HEK293 (cell line): ENCODE data around the gene CA10.
A peak's percentile ranks its signal among the peaks of the same experiment; 100 is the strongest.

Experiments
- CTCF ChIA-PET: fragments of 350-600 bp; formaldehyde crosslinking; extraction: SDS; loops from one replicate; lab custom pipeline; 2021; ENCODE audit warnings: antibody characterized with exemption; lab: Yijun Ruan, JAX
- POLR2A ChIA-PET: fragments of 300-600 bp; formaldehyde crosslinking; extraction: SDS; loops from one replicate; lab custom pipeline; 2020; ENCODE audit warnings: antibody characterized with exemption, inconsistent platforms; lab: Yijun Ruan, JAX
- H3K27ac ChIP-seq: fragments of 200-500 bp; sonication (Bioruptor generic); 2 replicates; pipeline ENCODE4 v1.5.1; 2014; ENCODE audit warnings: low read depth, low read length, control low read depth, inconsistent platforms; ENCODE audit errors: extremely low read depth
- H3K36me3 ChIP-seq, 2 experiments: fragments of 200-500 bp in 1 of 2; sonication (Bioruptor generic) in 1 of 2; 1 replicate in 1 of 2; 2 replicates in 1 of 2; pipeline ENCODE4 v1.5.1; 2014 to 2017; ENCODE audit warnings: inconsistent platforms in 2 of 2, low read length in 2 of 2; ENCODE audit not compliant: control insufficient read depth in 2 of 2, insufficient read depth in 1 of 2
- H3K4me1 ChIP-seq: fragments of 200-500 bp; sonication (Bioruptor generic); 2 replicates; pipeline ENCODE4 v1.5.1; 2014; ENCODE audit warnings: mild to moderate bottlenecking, low read length, inconsistent platforms; ENCODE audit not compliant: control insufficient read depth, insufficient read depth
- H3K4me3 ChIP-seq: 2 replicates; pipeline ENCODE4 v1.5.1; 2011; ENCODE audit warnings: low read depth, mild to moderate bottlenecking, control low read depth, low read length, moderate library complexity
- H3K9me3 ChIP-seq: fragments of 200-500 bp; sonication (Bioruptor generic); 2 replicates; pipeline ENCODE4 v1.5.1; 2014; ENCODE audit warnings: low read depth, low read length, inconsistent platforms; ENCODE audit not compliant: control insufficient read depth, insufficient read depth
- GLI2 ChIP-seq: fragments of 450-650 bp; formaldehyde crosslinking; IDR thresholded peaks from 2 replicates; pipeline ENCODE4; 2017; ENCODE audit warnings: missing biosample characterization, missing genetic modification characterization, low read depth, borderline replicate concordance
- KLF10 ChIP-seq: fragments of 450-650 bp; IDR thresholded peaks from 2 replicates; pipeline ENCODE4 v1.5.1; 2018; ENCODE audit warnings: missing biosample characterization, mild to moderate bottlenecking, missing genetic modification characterization
- KLF7 ChIP-seq: fragments of 450-650 bp; formaldehyde crosslinking; IDR thresholded peaks from 2 replicates; pipeline ENCODE4 v1.5.1; 2016; ENCODE audit warnings: missing biosample characterization, missing genetic modification characterization, borderline replicate concordance
- OVOL3 ChIP-seq: fragments of 450-650 bp; formaldehyde crosslinking; IDR thresholded peaks from 2 replicates; pipeline ENCODE4 v1.5.1; 2016; ENCODE audit warnings: missing biosample characterization, missing genetic modification characterization
- RBAK ChIP-seq: fragments of 450-650 bp; formaldehyde crosslinking; IDR thresholded peaks from 2 replicates; pipeline ENCODE4 v1.5.1; 2016; ENCODE audit warnings: missing biosample characterization, missing genetic modification characterization
- SCRT2 ChIP-seq: fragments of 450-650 bp; formaldehyde crosslinking; IDR thresholded peaks from 2 replicates; pipeline ENCODE4 v1.5.1; 2016; ENCODE audit warnings: missing biosample characterization, missing genetic modification characterization
- SP3 ChIP-seq: fragments of 450-650 bp; formaldehyde crosslinking; IDR thresholded peaks from 2 replicates; pipeline ENCODE4 v1.5.1; 2016; ENCODE audit warnings: missing biosample characterization, missing genetic modification characterization
- ZBTB20 ChIP-seq: fragments of 450-650 bp; formaldehyde crosslinking; IDR thresholded peaks from 2 replicates; pipeline ENCODE4 v1.5.1; 2016; ENCODE audit warnings: missing biosample characterization, missing genetic modification characterization
- ZFP37 ChIP-seq: fragments of 450-650 bp; formaldehyde crosslinking; IDR thresholded peaks from 2 replicates; pipeline ENCODE4 v1.5.1; 2016; ENCODE audit warnings: missing biosample characterization, missing genetic modification characterization
- ZIC2 ChIP-seq: fragments of 450-650 bp; formaldehyde crosslinking; IDR thresholded peaks from 2 replicates; pipeline ENCODE4 v1.5.1; 2016; ENCODE audit warnings: missing biosample characterization, missing genetic modification characterization
- ZNF10 ChIP-seq: fragments of 450-650 bp; formaldehyde crosslinking; IDR thresholded peaks from 2 replicates; pipeline ENCODE4 v1.5.1; 2017; ENCODE audit warnings: missing biosample characterization, missing genetic modification characterization
- ZNF211 ChIP-seq: fragments of 450-650 bp; formaldehyde crosslinking; IDR thresholded peaks from 2 replicates; pipeline ENCODE4 v1.5.1; 2016; ENCODE audit warnings: low read depth, missing biosample characterization, missing genetic modification characterization
- ZNF341 ChIP-seq: fragments of 450-650 bp; formaldehyde crosslinking; IDR thresholded peaks from 2 replicates; pipeline ENCODE4; 2016; ENCODE audit warnings: low read depth, missing biosample characterization, missing genetic modification characterization
- ZNF510 ChIP-seq: fragments of 450-650 bp; formaldehyde crosslinking; IDR thresholded peaks from 2 replicates; pipeline ENCODE4 v1.5.1; 2018; ENCODE audit warnings: mild to moderate bottlenecking, missing genetic modification characterization, missing biosample characterization; ENCODE audit not compliant: insufficient replicate concordance
- ZNF626 ChIP-seq: fragments of 450-650 bp; sonication (Bioruptor Pico); formaldehyde crosslinking; IDR thresholded peaks from 2 replicates; pipeline ENCODE4 v1.5.1; 2018; ENCODE audit warnings: missing biosample characterization, missing genetic modification characterization, inconsistent platforms
- ZNF76 ChIP-seq: fragments of 450-650 bp; formaldehyde crosslinking; IDR thresholded peaks from 2 replicates; pipeline ENCODE4; 2016; ENCODE audit warnings: low read depth, missing biosample characterization, missing genetic modification characterization, borderline replicate concordance
- TF ChIP-seq, protein P1 (sequence below): fragments of 450-650 bp; formaldehyde crosslinking; IDR thresholded peaks from 2 replicates; pipeline ENCODE4 v1.5.1; 2016; ENCODE audit warnings: missing biosample characterization, missing genetic modification characterization, borderline replicate concordance
- TF ChIP-seq, protein P2 (sequence below): fragments of 450-650 bp; formaldehyde crosslinking; IDR thresholded peaks from 2 replicates; pipeline ENCODE4 v1.5.1; 2016; ENCODE audit warnings: missing biosample characterization, missing genetic modification characterization
- TF ChIP-seq, protein P3 (sequence below): fragments of 450-650 bp; formaldehyde crosslinking; conservative IDR thresholded peaks from 2 replicates; pipeline ENCODE4 v1.5.1; 2016; ENCODE audit warnings: low read depth, missing biosample characterization, missing genetic modification characterization
- TF ChIP-seq, protein P4 (sequence below): fragments of 450-650 bp; formaldehyde crosslinking; IDR thresholded peaks from 2 replicates; pipeline ENCODE4 v1.5.1; 2016; ENCODE audit warnings: missing biosample characterization, missing genetic modification characterization

Gene CA10

DNA sequence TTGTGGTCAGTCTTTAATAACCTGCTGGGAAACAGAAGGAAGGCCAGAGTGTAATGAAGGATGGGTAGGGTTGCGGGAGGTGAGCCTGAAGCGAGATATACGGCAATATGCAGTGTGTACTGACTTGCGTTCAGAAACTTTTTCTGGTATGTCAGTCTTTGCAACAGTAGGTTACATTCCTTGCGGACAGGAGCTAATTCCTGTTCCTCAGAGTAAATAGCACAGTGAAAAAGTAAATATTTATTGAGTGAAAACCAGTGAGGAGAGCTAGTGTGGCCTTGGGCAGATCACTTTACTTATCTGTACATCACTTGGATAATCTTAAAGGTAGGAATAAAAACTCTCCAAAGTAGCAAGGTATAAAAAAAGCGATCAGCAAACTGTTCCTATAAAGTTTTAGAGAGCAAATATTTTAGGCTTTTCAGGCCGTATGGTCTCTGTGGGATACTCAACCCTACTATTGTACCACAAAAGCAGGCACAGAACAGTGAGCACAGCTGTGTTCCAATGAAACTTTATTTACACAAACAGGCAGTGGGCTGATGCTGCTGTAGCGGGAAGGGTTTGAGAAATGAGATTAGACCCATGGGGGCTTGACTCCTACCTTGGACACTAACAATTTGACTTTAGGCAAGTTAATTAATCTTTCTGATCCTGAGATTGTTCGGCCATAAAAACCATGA is 550.1 kb downstream of the CA10 start:
- Histone ChIP-seq H3K27ac (no peak overlapping the region), H3K36me3 (no peaks in the 10 kb centered on the region), H3K4me1 (no peaks in the 10 kb centered on the region), H3K4me3 (no peak overlapping the region), H3K9me3 (no peaks in the 10 kb centered on the region)
- CTCF ChIA-PET, result interaction anchor here (0.6 to 1.7 kb wide), 4 partner anchors 23 to 172 kb away, joined by 3 to 4 read pairs (median 3); no protein-coding TSS in a partner anchor
- POLR2A ChIA-PET, result no interaction called here
- TF ChIP-seq ZNF341 (no peak), OVOL3 (no peak), ZIC2 (0 out of 2 replicates have a peak, but pooled peaks have one; percentile 8), ZNF10 (no peak)
- TF ChIP-seq, protein P1, sequence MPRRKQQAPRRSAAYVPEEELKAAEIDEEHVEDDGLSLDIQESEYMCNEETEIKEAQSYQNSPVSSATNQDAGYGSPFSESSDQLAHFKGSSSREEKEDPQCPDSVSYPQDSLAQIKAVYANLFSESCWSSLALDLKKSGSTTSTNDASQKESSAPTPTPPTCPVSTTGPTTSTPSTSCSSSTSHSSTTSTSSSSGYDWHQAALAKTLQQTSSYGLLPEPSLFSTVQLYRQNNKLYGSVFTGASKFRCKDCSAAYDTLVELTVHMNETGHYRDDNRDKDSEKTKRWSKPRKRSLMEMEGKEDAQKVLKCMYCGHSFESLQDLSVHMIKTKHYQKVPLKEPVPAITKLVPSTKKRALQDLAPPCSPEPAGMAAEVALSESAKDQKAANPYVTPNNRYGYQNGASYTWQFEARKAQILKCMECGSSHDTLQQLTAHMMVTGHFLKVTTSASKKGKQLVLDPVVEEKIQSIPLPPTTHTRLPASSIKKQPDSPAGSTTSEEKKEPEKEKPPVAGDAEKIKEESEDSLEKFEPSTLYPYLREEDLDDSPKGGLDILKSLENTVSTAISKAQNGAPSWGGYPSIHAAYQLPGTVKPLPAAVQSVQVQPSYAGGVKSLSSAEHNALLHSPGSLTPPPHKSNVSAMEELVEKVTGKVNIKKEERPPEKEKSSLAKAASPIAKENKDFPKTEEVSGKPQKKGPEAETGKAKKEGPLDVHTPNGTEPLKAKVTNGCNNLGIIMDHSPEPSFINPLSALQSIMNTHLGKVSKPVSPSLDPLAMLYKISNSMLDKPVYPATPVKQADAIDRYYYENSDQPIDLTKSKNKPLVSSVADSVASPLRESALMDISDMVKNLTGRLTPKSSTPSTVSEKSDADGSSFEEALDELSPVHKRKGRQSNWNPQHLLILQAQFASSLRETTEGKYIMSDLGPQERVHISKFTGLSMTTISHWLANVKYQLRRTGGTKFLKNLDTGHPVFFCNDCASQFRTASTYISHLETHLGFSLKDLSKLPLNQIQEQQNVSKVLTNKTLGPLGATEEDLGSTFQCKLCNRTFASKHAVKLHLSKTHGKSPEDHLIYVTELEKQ, result no peak

DNA sequence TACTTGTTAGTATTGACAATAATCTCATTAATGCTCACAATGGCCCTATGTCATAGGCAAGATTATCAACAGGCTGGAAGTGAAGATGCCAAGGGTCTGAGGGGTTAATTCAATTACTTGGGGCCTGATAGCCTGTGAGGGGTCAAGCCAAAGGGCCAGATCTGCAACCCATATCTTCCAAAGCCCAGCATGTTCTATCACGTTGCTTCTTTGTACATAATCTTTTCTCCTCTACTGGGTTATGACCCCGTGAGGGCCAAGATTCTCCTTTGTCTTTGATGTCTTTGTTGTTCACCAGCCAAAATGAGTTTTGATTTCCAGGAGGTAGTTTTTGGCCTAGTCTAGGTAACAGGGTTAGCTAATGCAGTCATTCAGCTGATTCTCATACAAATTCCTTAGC is 551.0 kb downstream of the CA10 start:
- H3K27ac ChIP-seq, result no peak overlapping the region
- no peaks in the 10 kb centered on the region for H3K4me1 ChIP-seq
- CTCF ChIA-PET, result interaction anchor here (1.6 to 1.7 kb wide), 2 partner anchors 22 to 33 kb away, joined by 3 to 4 read pairs; no protein-coding TSS in a partner anchor
- POLR2A ChIA-PET, result no interaction called here
- no peak overlapping the region for H3K4me3 ChIP-seq
- no peaks in the 10 kb centered on the region for H3K36me3 ChIP-seq
- H3K9me3 ChIP-seq, result no peaks in the 10 kb centered on the region
- no peak for TF ChIP-seq ZBTB20
- TF ChIP-seq KLF7 (tag by site-specific recombination), result no peak
- TF ChIP-seq ZNF76 (tag by site-specific recombination), result no peak
- no peak for TF ChIP-seq SCRT2 (tag by site-specific recombination)
- no peak for TF ChIP-seq GLI2 (tag by site-specific recombination)
- TF ChIP-seq RBAK, result no peak
- TF ChIP-seq ZNF626 (tag by site-specific recombination), result no peak
- no peak for TF ChIP-seq KLF10 (tag by site-specific recombination)
- TF ChIP-seq, protein P2, sequence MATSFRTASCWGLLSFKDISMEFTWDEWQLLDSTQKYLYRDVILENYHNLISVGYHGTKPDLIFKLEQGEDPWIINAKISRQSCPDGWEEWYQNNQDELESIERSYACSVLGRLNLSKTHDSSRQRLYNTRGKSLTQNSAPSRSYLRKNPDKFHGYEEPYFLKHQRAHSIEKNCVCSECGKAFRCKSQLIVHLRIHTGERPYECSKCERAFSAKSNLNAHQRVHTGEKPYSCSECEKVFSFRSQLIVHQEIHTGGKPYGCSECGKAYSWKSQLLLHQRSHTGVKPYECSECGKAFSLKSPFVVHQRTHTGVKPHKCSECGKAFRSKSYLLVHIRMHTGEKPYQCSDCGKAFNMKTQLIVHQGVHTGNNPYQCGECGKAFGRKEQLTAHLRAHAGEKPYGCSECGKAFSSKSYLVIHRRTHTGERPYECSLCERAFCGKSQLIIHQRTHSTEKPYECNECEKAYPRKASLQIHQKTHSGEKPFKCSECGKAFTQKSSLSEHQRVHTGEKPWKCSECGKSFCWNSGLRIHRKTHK (tag by site-specific recombination), result no peak
- no peak for TF ChIP-seq ZNF510 (tag by site-specific recombination)
- no peak for TF ChIP-seq ZNF211 (tag by site-specific recombination)
- TF ChIP-seq SP3 (tag by site-specific recombination), result no peak
- TF ChIP-seq, protein P3, sequence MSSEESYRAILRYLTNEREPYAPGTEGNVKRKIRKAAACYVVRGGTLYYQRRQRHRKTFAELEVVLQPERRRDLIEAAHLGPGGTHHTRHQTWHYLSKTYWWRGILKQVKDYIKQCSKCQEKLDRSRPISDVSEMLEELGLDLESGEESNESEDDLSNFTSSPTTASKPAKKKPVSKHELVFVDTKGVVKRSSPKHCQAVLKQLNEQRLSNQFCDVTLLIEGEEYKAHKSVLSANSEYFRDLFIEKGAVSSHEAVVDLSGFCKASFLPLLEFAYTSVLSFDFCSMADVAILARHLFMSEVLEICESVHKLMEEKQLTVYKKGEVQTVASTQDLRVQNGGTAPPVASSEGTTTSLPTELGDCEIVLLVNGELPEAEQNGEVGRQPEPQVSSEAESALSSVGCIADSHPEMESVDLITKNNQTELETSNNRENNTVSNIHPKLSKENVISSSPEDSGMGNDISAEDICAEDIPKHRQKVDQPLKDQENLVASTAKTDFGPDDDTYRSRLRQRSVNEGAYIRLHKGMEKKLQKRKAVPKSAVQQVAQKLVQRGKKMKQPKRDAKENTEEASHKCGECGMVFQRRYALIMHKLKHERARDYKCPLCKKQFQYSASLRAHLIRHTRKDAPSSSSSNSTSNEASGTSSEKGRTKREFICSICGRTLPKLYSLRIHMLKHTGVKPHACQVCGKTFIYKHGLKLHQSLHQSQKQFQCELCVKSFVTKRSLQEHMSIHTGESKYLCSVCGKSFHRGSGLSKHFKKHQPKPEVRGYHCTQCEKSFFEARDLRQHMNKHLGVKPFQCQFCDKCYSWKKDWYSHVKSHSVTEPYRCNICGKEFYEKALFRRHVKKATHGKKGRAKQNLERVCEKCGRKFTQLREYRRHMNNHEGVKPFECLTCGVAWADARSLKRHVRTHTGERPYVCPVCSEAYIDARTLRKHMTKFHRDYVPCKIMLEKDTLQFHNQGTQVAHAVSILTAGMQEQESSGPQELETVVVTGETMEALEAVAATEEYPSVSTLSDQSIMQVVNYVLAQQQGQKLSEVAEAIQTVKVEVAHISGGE, result no peak
- TF ChIP-seq ZNF341, result no peak
- TF ChIP-seq ZFP37, result no peak
- TF ChIP-seq, protein P4, sequence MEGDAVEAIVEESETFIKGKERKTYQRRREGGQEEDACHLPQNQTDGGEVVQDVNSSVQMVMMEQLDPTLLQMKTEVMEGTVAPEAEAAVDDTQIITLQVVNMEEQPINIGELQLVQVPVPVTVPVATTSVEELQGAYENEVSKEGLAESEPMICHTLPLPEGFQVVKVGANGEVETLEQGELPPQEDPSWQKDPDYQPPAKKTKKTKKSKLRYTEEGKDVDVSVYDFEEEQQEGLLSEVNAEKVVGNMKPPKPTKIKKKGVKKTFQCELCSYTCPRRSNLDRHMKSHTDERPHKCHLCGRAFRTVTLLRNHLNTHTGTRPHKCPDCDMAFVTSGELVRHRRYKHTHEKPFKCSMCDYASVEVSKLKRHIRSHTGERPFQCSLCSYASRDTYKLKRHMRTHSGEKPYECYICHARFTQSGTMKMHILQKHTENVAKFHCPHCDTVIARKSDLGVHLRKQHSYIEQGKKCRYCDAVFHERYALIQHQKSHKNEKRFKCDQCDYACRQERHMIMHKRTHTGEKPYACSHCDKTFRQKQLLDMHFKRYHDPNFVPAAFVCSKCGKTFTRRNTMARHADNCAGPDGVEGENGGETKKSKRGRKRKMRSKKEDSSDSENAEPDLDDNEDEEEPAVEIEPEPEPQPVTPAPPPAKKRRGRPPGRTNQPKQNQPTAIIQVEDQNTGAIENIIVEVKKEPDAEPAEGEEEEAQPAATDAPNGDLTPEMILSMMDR (tag by site-specific recombination), result no peak
